Liver (tissue), 3 donors: ENCODE measurements around the gene SNX10.

Source experiments
- RAD21 ChIP-seq, 2 donors: IDR thresholded peaks; 2 replicates each; pipeline ENCODE4 v1.6.1; 2016; ENCODE audit warnings: antibody characterized with exemption in 2 of 2, mild to moderate bottlenecking in 2 of 2
- TF ChIP-seq, protein P1 (sequence below): fragments of 150-350 bp; IDR thresholded peaks from 2 replicates; pipeline ENCODE4 v1.5.1; 2017; ENCODE audit warnings: improper control_type of control experiment, low read depth, low read length; ENCODE audit not compliant: missing input control
- donor health status: healthy.
- donor health status: healthy.

GRCh38 chr7:26356229-26356628, 64.6 kb downstream of the SNX10 start:
- TF ChIP-seq RAD21 (IDR thresholded peaks at IDR 0.05): no peak
- TF ChIP-seq, protein P1, sequence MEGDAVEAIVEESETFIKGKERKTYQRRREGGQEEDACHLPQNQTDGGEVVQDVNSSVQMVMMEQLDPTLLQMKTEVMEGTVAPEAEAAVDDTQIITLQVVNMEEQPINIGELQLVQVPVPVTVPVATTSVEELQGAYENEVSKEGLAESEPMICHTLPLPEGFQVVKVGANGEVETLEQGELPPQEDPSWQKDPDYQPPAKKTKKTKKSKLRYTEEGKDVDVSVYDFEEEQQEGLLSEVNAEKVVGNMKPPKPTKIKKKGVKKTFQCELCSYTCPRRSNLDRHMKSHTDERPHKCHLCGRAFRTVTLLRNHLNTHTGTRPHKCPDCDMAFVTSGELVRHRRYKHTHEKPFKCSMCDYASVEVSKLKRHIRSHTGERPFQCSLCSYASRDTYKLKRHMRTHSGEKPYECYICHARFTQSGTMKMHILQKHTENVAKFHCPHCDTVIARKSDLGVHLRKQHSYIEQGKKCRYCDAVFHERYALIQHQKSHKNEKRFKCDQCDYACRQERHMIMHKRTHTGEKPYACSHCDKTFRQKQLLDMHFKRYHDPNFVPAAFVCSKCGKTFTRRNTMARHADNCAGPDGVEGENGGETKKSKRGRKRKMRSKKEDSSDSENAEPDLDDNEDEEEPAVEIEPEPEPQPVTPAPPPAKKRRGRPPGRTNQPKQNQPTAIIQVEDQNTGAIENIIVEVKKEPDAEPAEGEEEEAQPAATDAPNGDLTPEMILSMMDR: no peak
